GM21529 (cell line): ENCODE data around the gene KIAA1328.
"Not testable (repeated sequence)": the region's sequence is repeated elsewhere in the genome, so short reads cannot be mapped to it uniquely, and the experiment has no call there.

Source experiments
- ATAC-seq: cut with Tn5 transposase; IDR thresholded peaks from one replicate; pipeline ENCODE4 v1.9.1; 2021; ENCODE audit not compliant: unreplicated experiment

KIAA1328 gene

DNA sequence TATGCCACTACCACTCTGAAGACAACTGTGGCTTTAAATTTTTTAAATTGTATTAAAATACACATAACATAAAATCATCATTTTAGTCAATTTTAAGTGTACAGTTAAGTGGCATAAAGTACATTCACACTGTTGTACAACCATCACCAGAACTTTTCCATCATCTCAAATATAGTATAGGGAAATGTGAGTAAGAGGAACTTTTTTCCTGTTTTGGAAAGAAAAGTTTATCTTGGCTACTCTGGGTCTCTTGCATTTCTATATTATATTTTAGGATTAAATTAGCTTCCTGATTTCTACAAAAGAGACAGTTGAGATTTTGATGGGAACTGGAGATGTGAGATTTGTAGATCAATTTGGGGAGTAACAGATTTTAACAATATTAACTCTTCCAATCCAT, 3.4 kb upstream of the KIAA1328 start:
- ATAC-seq, result no peak

DNA sequence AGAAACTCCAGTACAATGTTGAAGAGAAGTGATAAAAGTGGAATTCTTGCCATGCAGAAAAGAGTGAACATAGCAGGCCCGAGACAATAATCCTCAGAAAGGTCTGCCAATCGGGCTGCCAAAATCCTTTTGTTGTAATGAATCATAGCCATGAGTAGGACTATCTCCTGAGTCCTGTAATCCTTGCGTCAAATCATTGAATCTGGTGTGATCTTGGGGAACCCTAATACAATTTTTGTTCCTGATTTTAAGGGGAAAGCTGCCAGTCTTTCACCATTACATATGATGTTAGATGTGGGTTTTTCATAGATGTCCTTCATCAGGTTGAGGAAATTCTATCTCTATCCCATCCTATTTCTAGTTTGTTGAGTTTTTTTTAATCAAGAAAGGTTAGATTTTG, 2.4 kb upstream of the KIAA1328 start:
- ATAC-seq, result no peak

DNA sequence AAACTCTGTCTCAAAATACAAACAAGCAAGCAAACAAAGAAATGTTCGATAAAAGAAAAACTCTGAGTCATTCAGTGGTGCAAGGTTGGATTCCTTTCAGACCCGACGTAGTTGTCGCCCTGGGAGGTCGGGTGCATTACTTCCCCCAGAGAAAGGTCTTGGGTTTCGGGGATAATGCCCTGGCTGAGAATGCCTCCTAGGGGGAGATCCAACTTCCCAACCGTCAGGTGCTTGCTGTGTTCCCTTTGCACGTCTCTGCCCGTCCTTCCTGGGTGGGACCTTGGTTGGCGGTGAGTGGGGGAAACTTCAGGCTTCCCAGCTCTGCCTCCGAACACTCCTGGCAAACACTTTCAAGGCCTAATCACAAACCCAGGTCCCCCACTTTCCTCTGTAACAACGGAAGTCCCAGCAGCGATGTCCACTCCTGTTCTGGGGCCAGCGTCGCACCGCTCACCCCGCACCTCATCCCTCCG, 734 bp upstream of the KIAA1328 start:
- peak; percentile 4 for ATAC-seq

DNA sequence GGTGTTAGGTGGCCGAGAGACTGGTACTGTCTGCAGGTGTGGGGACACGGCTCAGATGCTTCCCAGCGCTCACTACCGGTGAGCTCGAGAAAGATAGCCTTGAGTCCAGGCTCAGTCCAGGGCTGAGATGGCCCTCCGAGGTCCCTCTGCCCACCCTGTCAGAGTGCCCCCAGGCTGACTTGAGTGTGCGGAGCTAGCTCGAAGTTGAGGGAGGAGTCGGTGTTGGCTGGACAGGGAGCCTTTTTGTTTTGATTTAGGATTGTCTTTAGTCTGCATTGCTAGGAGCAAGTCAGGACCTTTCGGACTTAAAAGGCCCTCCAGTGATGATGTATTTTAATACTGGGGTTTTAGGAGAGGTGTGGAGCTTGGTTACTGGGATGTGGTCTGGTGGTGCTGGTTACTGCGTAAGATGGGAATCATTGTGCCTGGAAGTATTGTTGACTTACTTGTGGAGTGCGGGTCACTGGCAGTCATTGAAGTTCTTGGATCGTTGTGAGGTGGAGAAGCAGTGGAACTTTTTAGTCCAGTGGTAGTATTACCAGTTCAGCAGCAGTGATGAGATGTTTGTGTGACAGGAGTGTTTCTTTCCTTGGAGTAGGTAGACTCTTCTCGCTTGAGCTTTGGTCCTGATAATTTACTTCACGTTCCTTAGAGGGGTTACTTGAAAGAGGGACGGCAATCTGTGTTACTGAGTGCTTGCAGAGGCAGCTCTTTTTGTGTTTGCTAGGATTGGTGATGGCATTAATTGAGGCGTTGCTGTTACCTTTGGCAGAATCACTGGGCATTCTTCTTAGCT, 633 bp downstream of the KIAA1328 start:
- no peak for ATAC-seq

DNA sequence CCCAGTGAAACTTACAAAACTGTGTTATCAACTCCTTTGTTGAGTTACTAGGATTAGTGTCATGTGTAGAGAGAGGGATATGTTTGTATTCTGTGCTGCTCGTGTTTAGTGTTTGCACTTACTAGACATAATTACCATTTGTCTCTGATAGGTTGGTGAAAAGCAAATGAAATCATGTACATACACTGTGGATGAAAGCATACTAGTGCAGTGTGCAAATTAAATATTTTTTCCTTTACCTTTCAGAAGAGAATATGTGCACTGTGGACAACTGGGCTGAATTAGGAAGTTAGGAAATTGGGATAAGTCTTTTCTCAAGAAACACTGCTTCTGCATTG, 1.2 kb downstream of the KIAA1328 start:
- no peak for ATAC-seq

DNA sequence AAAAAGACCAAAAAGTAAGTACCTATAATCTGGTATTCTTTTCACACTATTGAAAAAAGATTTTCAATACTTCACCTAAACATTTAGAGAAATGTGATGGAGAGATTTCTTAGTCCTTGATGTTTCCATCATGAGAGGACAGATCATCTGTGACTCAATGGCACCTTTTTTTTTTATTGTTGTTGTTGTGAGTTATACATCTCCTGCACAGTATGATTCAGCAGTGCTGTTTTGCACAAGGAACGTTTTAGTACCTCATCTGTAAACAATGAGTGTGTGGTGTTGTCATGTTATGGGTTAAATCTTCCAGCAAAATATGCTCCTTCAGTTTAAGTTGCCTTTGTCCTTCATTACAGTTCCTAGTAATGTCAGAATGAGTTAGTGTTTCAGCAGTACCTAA, 2.2 kb downstream of the KIAA1328 start:
- ATAC-seq, result no peak

DNA sequence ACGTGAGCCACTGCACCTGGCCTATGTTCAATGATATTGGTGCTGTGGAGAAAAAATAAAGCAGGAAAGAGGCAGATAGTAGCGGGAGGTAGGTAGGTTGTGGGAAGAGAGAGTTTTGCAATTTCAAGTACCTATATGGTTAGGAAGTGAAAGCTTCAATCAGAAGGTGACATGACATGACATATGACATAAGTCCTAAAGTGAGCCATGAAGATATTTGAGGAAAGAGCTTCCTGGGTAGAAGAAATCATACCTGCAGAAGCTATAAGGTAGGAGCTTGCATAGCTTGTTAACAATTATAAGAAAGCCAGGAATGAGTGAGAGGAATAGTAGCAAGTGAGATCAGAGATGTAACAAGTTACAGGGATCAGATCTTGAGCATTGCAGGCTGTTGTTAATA, 4.2 kb downstream of the KIAA1328 start:
- ATAC-seq, result no peak

DNA sequence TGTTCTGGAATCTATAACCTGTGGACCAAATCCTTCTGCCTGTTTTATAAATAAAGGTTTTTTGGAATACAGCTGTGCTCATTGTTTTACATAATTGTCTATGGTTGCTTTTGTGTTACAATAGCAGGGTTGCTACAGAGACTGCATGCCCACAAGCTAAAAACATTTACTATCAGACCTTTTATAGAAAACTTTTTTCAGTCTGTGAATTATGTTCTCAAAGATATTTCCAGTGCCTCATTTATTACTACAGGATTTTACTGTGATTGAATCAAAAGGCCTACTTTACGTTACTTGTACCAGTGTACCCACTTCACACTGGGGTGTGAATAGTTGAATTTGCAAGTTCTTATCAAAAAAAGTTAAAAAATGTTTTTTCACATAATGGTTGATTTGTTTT, 7.0 kb downstream of the KIAA1328 start:
- no peak for ATAC-seq

DNA sequence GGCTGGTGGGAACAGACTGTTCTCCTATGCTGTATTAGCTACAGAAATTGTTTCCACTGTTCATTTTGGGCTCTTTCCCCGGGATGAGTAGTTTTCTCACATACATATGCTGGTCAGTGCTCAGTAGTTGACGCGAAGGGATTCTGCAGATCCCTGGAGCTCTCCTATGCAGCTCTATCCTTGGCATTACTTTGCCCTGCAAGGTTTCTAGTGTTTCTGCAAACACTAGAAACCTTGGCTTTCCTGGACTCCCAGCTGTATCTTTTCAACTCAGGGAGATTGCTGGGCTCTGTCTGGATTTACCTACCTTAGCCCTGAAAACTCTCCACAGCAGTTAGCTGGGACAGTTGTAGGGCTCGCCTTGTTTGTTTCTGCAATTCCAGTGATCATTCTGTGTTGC, 10.9 kb downstream of the KIAA1328 start:
- ATAC-seq, result no peak

DNA sequence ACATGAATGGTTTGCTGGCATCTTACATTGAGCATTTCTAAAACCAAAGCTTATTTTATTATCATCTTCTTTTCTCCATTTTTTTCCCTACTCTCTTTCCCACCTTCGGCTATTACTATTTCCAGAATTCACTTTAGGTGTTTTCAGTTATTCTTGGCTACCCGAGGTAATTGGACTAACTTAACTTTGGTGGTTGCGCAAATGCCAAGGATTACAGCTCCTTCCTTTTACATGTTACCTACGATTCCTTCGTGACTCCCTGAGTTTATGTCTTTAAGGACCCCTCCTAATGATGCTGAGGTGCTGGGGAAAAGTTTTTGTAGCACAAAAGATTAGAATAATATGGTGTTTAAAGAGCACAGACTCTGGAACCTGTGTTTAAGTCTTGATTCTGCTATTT, 14.3 kb downstream of the KIAA1328 start:
- no peak for ATAC-seq

DNA sequence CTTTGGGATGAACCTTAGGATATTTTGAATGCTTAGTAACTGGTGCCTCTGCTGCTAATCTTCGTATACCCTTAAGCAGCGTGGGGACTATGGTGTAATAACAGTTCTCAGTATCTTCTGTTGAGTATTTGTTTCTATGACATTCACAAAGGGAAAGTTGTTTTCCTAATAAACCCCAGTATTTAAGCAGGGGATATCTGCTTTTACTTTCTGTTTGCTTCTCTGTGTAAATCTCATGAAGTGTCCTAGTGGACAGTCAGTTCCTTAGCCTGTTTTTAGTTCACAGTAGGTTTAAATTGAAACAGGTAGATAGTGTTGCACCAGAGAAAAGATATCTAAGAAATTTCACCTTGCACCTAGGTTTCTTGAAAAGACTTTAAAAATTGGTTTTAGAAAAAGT, 14.9 kb downstream of the KIAA1328 start:
- no peak for ATAC-seq

DNA sequence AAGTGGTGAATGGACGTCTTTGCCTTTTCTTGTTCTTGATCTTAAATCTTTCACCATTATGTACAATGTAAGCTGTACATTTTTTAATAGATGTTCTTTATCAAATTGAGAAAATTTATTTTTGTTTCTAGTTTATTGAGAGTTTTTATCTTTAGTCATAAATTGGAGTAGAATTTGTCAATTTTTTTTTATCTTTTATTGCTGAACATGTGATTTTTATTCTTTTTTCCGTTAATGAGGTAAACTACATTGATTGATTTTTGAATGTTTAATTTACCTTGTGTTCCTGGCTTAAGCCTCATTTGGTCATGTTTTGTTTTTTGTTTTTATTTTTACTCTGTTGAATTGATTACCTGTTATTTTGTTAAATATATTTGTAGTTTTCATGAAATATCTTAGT, 19.7 kb downstream of the KIAA1328 start:
- ATAC-seq, result no peak

DNA sequence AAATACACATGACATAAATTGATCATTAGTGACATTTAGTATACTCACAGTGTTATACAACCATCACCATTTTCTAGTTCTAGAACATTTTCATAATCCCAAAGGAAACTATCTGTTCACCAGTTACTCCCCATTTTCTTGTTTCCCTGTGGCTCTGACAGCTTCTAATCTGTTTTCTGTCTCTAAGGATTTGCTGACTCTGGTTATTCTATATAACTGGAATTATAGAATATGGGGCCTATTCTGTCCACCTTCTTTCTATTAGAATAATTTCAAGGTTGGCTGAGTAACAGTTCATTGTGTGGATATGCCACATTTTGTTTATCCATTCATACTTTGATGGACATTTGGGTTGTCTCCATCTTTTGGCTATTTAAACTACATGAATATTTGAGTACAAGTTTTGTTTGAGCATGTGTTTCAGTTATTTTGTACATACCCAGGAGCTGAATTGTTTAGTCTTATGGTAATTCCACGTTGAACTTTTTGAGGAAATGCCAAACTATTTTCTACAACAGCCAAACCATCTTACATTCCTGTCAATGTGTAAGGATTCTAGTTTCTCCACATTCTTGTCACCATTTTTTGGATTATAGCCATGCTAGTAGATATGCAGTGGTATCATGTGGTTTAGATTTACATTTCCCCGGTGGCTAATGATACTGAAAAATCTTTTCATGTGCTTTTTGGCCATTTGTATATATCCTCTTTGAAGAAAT, 20.5 kb downstream of the KIAA1328 start:
- ATAC-seq, result no peak

DNA sequence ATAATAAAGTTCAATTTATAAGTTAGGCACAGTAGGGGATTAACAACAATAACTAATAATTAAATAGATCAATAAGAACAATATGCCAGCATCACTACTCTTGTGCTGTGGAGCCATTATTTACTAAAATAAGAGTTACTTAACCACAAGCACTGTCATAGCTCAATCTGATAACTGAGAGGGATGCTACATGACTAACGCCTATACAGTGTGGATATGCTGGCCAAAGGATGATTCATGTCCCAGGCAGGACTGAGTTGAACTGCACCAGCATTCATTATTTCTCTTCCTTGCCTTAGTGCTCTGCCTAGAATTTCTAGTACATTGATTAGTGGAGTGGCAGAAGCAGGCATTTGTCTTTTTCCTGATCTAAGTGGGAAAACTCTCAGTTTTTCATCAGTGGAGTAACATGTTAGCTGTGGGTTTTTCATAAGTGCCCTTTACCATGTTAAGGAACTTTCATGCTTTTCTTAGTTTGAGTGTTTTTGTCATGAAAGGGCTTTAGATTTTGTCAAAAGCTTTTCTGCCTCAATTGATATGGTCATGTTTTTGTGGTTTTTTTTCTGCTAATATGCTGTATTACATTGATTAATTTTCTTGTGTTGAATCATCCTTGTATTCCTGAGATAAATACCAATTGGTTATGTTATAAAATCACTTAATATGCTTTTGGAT, 21.7 kb downstream of the KIAA1328 start:
- ATAC-seq, result no peak

DNA sequence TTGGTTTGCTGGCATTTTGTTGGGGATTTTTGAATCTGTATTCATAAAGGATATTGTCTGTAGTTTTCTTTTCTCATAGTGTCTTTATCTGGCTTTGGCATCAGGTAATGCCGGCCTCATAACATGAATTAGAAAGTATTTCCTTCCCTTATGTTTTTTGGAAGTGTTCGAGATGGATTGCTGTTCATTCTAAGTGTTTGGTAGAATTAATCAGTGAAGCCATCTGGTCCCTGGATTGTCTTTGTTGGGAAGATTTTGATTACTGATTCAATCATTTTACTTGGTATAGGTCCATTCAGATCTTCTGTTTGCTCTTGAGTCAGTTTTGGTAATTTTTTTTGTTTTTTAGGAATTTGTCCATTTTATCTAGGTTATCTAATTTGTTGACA, 22.3 kb downstream of the KIAA1328 start:
- no peak for ATAC-seq

DNA sequence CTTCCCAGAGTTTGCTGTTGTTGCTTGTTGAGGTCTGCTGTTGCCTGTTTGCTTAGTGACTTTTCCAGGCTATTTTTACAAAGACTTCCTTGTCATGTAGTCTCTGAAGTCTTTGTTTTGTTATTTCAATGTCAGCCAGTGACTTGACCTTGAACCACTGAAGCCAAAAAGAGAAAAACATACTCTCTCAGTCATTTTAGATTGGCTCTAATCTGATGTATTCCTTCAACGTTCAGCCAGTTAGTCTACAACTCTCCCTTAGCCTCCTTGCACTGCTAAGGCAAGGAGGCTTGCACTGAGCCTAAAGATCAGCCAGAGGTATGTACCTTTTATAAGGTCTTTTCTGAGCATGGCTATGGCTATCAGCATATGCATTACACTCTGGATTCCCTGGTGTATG, 27.9 kb downstream of the KIAA1328 start:
- no peak for ATAC-seq

DNA sequence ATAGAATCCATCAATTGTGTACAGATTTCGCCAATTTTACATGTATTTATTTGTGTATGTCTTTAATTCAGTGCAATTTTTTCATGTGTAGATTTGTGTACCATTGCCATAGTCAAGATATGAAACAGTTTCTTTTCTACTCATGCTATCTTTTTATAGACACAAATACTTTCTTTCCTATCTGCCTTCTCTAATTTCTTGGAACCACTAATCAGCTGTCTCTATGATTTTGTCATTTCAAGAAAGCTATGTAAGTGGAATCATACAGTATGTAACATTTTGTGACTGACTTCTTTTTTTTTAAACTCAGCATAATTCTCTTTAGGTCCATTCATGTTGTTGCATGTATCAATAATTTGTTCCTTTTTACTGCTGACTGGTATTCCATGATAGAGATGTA, 33.3 kb downstream of the KIAA1328 start:
- ATAC-seq, result no peak

DNA sequence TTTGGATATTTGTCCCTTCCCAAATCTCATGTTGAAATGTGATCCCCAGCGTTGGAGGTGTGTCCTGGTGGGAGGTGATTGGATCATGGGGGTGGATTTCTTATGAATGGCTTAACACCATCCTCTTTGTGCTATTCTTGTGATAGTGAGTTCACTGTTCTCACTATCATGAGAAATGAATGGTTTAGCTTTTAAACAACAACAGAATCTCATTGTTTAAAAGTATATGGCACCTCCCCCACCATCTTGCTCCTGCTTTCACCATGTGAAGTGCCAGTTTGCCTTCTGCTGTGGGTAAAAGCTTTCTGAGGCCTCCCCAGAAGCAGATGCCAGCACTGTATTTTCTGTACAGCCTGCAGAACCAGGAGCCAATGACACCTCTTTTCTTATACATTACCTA, 38.1 kb downstream of the KIAA1328 start:
- no peak for ATAC-seq

DNA sequence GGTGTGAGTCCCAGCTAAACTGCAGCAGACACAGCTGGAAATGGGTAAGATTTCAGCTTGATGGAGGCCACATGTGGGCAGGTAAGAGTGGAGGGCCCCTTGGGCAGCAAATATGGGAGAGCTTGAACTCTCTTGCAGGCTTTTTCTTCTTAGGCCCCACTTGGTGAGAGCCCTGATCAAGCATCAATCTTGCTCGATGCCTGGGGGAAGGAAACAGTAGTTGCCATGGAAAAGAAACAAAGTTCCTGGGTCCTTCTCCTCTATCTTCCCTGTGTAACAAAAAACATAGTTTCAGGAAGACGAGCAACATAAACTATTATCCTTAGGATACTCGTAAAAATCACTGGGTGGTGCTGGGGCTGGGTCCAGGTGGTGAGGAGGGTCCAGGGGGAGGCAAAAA, 42.9 kb downstream of the KIAA1328 start:
- ATAC-seq, result no peak

DNA sequence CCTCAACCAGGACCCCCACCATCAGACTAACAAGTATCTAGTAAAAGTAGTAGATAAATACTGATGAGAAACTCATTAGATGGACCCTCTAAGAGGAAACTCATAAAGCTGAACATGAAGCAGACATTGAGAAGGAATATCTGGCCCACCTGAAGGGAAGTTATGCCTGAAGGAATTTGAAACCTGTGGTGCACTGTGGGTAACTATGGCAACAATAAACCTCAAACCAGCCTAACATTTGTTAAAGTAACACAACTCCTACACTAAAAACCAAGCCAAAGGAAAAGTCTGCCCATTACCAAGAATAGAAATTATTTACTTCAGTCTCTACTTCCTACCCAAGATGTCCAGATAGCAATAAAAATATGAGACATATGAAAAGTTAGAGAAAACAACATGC, 43.4 kb downstream of the KIAA1328 start:
- ATAC-seq, result no peak

DNA sequence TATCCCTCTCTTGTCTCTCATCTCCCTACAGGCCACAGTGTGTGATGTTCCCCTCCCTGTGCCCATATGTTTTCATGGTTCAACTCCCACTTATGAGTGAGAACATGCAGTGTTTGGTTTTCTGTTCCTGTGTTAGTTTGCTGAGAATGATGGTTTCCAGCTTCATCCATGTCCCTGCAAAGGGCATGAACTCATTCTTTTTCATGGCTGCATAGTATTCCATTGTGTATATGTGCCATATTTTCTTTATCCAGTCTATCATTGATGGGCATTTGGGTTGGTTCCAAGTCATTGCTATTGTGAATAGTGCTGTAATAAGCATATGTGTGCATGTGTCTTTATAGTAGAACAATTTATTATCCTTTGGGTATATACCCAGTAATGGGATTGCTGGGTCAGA, 44.9 kb downstream of the KIAA1328 start:
- ATAC-seq, result not testable (repeated sequence)

DNA sequence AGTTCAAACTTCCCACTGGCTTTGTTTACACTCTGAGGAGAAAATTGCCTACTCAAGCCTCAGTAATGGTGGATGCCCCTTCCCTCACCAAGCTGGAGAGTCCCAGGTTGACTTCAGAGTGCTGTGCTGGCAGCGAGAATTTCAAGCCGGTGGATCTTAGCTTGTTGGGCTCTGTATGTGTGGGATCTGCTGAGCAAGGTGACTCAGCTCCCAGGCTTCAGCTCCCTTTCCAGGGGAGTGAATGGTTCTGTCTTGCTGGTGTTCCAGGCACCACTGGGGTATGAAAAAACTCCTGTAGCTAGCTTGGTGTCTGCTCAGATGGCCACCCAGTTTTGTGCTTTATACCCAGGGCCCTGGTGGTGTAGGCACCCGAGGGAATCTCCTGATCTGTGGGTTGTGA, 50.9 kb downstream of the KIAA1328 start:
- not testable (repeated sequence) for ATAC-seq
